AG09319 (cell line): ENCODE measurements around the gene NCR3LG1.
"Not testable (repeated sequence)": the region's sequence is repeated elsewhere in the genome, so short reads cannot be mapped to it uniquely, and the experiment has no call there.

Experiments
- DNase-seq: peaks from one replicate; pipeline ENCODE4 v3.0.0-alpha.2; 2010; ENCODE audit warnings: low read depth; ENCODE audit errors: extremely low read depth
- CTCF ChIP-seq: IDR thresholded peaks from 2 replicates; pipeline ENCODE4 v1.5.1; 2011; ENCODE audit warnings: low read depth, mild to moderate bottlenecking, inconsistent platforms, low read length, moderate library complexity

Gene NCR3LG1

GRCh38 chr11:17418444-17419081 is 67.0 kb downstream of the NCR3LG1 start:
- no peak for TF ChIP-seq CTCF
- DNase-seq: no peak

GRCh38 chr11:17421781-17422180 is 70.2 kb downstream of the NCR3LG1 start:
- no peak for DNase-seq
- no peak for TF ChIP-seq CTCF

GRCh38 chr11:17423533-17424310 is 72.1 kb downstream of the NCR3LG1 start:
- no peak for DNase-seq
- TF ChIP-seq CTCF: no peak

- not testable (repeated sequence) for DNase-seq
Observed at GRCh38 chr11:17426233-17426632, 74.6 kb downstream of the NCR3LG1 start.
